Effector CD4-positive, alpha-beta T cell (primary cell): ENCODE results near the gene RRAS.
A peak's percentile ranks its signal among the peaks of the same experiment; 100 is the strongest.

ENCODE experiments used
- DNase-seq: peaks from one replicate; pipeline ENCODE4 v3.0.0-alpha.2; 2020
- total RNA-seq: gene quantifications from one replicate; lab custom pipeline; 2026; lab: John Stamatoyannopoulos, UW

The RRAS gene
- 4.5 reads per million, percentile 18 among the genes with 10 or more reads in this experiment for total RNA-seq

GRCh38 chr19:49640113-49640898 is at the start of gene RRAS:
Gene RRAS, minus strand, starts transcription at chr19:49640143. Its CDS starts 45 bp downstream, at chr19:49640098.
- peak; percentile 100 for DNase-seq

DNA sequence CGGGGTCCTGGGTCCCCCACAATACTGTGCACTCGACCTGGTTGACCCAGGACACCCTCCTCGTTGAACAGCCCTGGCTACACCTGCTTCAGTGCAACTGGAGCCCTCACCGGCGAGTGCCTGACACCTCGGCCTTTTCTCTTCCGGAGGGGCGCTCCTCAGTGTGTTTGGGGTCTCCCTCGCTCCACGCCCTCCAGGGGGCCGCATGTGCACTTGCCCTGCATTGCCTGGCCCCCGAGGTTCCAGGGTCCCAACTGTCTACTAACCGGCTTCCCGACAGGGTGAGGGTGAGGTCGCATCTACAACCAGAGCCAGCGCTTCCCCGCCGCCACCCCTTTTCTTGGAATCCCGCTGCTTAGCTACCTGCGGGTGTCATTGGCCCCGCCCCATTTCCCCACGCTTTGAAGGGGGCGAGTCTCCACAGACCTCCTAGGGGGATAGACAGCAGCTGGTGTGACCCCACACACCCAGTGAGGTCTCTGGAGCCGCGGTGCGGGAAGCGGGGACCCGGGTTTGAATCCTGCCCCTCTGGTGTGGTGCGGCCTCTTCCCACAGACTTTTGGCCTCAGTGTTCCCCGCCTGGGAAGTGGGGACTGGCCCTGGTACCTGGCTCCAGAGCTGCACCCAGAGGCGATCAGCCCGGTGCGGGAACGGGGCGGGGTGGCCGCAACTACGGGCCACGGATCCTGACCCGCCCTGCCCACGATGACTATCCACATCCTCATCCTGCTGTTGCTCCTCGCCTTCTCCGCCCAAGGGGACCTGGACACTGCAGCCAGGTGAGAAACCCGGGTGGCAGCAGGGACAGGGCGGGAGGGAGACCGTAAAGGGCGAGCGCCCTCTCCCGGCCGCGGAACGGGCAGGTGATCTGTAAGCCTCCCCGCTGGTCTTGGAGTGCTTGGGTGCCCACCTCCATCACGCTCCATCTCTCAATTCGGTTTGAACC is 49.5 kb upstream of the RRAS start, which contains the start of gene ADM5:
TSS of gene ADM5 (plus strand) at position 462 of the 946 bp plus-strand sequence. CDS start at position 706, 244 bp downstream.
- no peak for DNase-seq

DNA sequence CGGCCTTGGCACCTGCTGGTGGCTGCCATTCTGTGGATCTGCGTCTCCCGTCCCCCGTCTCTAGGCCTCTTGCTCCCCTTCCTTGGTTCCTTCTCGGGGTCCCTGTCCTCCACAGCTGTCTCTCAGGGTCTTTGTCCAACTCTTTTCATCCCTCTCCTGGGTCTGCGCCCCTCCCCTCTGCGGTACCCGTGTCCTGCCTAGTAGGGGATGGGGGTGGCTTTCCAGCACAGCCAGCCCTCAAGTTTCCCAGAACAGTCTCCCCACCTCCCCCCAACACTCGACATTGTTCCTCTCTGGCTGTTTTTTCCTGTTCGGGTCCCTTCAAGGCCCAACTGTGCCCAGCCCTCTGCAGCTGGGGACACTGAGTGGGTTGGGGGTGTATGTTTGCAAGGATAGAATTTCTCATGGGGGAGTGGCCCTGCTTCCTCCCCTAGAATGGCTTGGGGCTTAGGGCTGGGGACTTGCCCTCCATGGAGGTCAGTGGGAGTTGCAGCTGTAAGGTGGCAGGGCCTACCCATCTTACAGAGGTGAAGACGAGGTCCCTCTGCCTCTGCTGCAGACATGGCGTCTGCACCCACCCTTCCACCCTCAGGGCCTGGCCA is 48.7 kb upstream of the RRAS start:
- no peak for DNase-seq

- DNase-seq, result no peak
Observed at GRCh38 chr19:49687566-49688316, 47.8 kb upstream of the RRAS start.

- no peak for DNase-seq
Observed at GRCh38 chr19:49687150-49687549, 47.2 kb upstream of the RRAS start.

DNA sequence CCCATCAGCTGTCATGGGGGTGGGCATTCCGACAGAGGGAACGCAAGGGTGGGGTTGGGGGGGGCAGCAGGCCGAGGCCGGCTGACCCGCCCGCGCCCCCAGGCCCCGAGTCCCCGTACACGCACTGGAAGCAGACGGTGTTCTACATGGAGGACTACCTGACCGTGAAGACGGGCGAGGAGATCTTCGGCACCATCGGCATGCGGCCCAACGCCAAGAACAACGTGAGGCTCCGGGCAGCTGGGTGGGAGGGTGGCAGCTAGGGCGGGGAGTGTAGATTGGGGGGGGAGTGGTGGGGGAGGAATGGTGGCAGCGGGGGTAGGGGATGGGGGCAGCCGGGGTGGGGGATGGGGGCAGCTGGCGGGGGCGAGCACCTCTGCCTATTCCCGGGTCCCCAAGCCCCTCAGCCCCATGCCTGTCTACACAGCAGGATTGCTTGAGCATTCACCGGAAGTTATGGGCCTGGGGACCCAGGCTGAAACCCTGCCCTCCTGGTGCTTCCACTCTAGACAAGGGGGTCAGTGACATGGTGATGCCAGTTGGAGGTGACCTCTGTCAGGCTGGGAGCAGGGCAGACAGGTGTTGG is 46.7 kb upstream of the RRAS start:
- no peak for DNase-seq

DNA sequence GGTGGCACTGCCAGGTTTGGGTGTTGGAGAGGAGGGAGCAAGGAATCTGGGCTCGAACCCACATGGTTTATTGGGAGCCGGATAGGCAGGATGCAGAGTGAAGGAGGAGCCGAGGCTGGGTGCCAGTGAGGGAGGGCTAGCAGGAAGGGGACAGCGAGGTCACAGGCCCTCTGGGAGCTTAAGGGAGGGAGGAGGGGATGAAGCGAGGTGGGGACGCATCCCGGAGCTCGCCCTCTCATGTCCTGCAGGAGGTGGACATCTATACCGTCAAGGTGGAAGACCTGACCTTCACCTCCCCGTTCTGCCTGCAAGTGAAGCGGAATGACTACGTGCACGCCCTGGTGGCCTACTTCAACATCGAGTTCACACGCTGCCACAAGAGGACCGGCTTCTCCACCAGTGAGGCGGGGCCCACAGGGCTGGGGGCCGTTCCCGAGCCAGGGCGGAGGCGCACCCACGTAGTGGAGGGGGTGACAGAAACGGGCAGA is 45.9 kb upstream of the RRAS start:
- DNase-seq, result no peak

GRCh38 chr19:49684983-49685553 is 45.1 kb upstream of the RRAS start:
- no peak for DNase-seq

DNA sequence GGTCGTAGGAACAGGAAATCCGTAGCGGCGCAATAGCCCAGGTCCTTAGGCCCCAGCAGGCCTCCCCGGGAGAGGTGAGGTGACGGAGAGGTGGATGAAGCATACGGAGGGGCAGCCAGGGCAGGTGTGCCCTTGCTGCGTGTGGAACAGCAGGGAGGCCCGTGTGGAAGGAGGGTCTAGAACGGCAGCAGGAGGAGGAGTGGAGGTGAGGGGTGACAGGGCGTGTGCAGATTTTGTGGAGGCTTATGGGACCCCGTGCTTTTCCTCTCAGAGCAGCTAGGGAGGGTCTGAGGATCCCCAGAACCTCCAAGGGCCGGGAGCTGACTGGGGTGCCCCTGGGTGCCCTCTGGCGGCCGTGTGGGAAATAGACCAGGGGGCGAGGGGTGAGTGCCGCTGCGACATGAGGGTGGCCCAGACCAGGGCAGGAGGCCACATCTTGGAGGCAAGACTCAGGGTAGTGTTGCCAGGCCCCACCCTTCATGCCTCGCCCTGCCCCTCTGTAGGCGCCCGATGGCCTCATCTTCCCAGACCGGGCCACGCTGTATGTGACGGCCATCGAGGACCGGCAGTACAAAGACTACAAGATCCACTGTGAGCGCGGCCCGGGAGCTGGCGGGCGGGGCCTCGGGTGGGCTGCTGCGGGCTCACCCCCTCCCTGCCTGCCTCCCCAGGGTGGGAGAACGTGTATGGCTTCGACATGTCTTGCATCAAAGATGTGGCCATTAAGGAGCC is 44.5 kb upstream of the RRAS start:
- no peak for DNase-seq

GRCh38 chr19:49683814-49684250 is 43.9 kb upstream of the RRAS start:
- no peak for DNase-seq

GRCh38 chr19:49682274-49682673 is 42.3 kb upstream of the RRAS start:
- DNase-seq, result no peak

DNA sequence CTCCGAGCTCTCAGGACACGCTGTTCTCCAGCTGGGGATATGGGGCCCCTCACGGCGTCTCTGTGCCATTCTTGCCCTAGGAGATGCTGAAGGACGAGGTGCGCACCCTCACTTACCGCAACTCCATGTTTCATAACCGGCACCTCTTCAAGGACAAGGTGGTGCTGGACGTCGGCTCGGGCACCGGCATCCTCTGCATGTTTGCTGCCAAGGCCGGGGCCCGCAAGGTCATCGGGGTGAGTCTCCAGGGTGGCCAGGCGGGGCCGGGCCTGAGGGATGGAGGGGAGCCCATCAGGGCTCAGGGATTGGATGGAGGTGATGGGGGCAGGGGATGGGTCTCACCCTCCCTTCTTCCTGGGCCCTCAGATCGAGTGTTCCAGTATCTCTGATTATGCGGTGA is 41.9 kb upstream of the RRAS start:
- DNase-seq, result no peak

- peak; percentile 93 for DNase-seq
Observed at GRCh38 chr19:49680421-49681351, 40.7 kb upstream of the RRAS start.

DNA sequence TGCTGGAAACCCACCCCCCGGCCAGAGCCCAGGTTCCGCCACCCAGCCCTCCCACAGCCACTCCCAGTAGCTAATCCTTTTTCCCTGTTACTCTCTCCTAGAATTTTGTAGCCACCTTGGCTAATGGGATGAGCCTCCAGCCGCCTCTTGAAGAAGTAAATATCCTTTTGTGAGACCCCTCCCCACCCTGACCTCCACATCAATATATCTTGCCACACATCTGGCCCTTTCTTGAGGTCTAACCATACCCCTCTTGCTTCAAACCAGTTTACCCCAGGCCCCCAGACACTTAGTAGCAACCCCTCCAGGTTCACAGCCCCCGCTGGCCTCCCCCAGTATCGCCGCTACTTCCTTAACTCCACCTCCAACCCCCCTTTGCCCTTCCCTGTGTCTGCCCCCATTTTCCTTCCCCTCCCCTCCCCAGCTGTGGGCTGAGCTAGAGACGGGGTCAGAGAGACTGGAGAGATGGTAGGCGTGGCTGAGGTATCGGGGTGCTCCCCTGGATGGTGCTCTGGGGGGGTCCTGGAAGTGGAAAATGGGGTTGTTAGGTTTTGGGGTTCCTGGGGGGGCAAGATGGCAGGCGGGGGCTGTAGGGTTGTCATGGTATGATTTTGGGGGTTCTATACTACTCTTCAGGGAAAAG is 39.9 kb upstream of the RRAS start:
- DNase-seq, result no peak

GRCh38 chr19:49678985-49679770 is 39.2 kb upstream of the RRAS start:
- no peak for DNase-seq

- DNase-seq, result peak; percentile 75
Observed at GRCh38 chr19:49677901-49678674, 38.1 kb upstream of the RRAS start.

DNA sequence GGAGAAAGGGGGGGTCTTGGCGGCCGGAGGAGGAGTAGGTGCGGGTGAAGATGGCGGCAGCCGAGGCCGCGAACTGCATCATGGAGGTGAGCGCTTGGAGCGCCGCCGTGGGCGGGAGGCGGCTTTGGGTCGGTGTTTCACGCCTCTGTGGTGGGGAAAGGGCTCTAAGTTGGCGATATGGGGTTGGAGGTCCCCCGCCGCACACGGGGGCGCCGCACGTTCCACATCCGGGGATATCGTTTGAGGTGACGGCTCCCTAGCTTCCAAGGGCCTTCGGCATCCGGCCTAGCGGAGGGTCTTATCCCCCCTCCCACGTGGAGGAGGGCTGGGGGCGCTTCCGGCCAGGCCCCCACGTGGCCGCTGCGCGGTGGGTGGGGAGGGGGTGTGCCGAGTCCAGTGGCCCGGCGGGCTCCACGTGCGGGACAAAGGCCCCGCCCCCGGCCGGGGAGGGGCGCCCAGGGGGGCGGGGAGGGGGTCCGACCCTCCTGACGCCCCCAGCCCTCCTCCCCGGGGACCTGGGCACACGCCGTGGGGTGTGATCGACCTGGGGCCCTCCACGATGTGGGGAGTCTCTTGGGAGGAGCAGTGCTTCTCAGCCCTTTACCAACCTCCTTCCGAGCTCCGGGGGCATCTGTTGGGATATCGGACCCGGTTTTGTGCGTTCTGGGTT is 37.4 kb upstream of the RRAS start, which contains the start of gene PRMT1:
TSS of gene PRMT1 (plus strand) at position 41 of the 670 bp plus-strand sequence. CDS start at position 51, 10 bp downstream.
- peak; percentile 42 for DNase-seq
